ENCODE data around the gene KCNJ9. TPM values are rescaled to one million over a fixed set of nuclear protein-coding genes. Genes with fewer than 3 reads are reported as not detected.

Gene KCNJ9
- total RNA-seq, 1 donor from 2014 or later, result not detected

GRCh38 chr1:160129966-160130365 is 48.6 kb downstream of the KCNJ9 start:
- TF ChIP-seq, protein P1, sequence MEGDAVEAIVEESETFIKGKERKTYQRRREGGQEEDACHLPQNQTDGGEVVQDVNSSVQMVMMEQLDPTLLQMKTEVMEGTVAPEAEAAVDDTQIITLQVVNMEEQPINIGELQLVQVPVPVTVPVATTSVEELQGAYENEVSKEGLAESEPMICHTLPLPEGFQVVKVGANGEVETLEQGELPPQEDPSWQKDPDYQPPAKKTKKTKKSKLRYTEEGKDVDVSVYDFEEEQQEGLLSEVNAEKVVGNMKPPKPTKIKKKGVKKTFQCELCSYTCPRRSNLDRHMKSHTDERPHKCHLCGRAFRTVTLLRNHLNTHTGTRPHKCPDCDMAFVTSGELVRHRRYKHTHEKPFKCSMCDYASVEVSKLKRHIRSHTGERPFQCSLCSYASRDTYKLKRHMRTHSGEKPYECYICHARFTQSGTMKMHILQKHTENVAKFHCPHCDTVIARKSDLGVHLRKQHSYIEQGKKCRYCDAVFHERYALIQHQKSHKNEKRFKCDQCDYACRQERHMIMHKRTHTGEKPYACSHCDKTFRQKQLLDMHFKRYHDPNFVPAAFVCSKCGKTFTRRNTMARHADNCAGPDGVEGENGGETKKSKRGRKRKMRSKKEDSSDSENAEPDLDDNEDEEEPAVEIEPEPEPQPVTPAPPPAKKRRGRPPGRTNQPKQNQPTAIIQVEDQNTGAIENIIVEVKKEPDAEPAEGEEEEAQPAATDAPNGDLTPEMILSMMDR (IDR thresholded peaks at IDR 0.05), result no peak
- no peaks in the 10 kb centered on the region for H3K9me3 Mint-ChIP-seq (ENCODE audit: unreplicated experiment)
- DNase-seq (ENCODE audit: extremely low spot score, unreplicated experiment), result no peak
- no peaks in the 10 kb centered on the region for H3K36me3 Mint-ChIP-seq (ENCODE audit: unreplicated experiment)
- H3K4me1 Mint-ChIP-seq (ENCODE audit: unreplicated experiment), result peaks cover 6% of the 10 kb centered on the region
- H3K27me3 Mint-ChIP-seq (ENCODE audit: unreplicated experiment), result peaks cover 31% of the 10 kb centered on the region
- no peak overlapping the region for H3K27ac Mint-ChIP-seq (ENCODE audit: unreplicated experiment)
- no peak overlapping the region for H3K4me3 Mint-ChIP-seq (ENCODE audit: unreplicated experiment)

- no peak for DNase-seq (ENCODE audit: extremely low spot score, unreplicated experiment)
- TF ChIP-seq, protein P1 (IDR thresholded peaks at IDR 0.05), result no peak
- Mint-ChIP-seq H3K9me3 (ENCODE audit: unreplicated experiment) (no peaks in the 10 kb centered on the region), H3K27ac (ENCODE audit: unreplicated experiment) (no peak overlapping the region), H3K4me1 (ENCODE audit: unreplicated experiment) (peaks cover 5% of the 10 kb centered on the region), H3K36me3 (ENCODE audit: unreplicated experiment) (no peaks in the 10 kb centered on the region), H3K27me3 (ENCODE audit: unreplicated experiment) (peaks cover 31% of the 10 kb centered on the region), H3K4me3 (ENCODE audit: unreplicated experiment) (no peak overlapping the region)
Measured at GRCh38 chr1:160130486-160130885, 49.1 kb downstream of the KCNJ9 start.

- Mint-ChIP-seq H3K27ac (ENCODE audit: unreplicated experiment) (no peak overlapping the region), H3K27me3 (ENCODE audit: unreplicated experiment) (peaks cover 31% of the 10 kb centered on the region), H3K4me3 (ENCODE audit: unreplicated experiment) (no peak overlapping the region), H3K9me3 (ENCODE audit: unreplicated experiment) (no peaks in the 10 kb centered on the region), H3K36me3 (ENCODE audit: unreplicated experiment) (no peaks in the 10 kb centered on the region), H3K4me1 (ENCODE audit: unreplicated experiment) (peaks cover 1% of the 10 kb centered on the region)
- no peak for DNase-seq (ENCODE audit: extremely low spot score, unreplicated experiment)
- TF ChIP-seq, protein P1 (IDR thresholded peaks at IDR 0.05), result no peak
Measured at GRCh38 chr1:160130939-160131338, 49.6 kb downstream of the KCNJ9 start.

GRCh38 chr1:160131803-160132565 is 50.6 kb downstream of the KCNJ9 start:
- TF ChIP-seq, protein P1 (IDR thresholded peaks at IDR 0.05), result no peak
- Mint-ChIP-seq H3K4me1 (ENCODE audit: unreplicated experiment) (no peaks in the 10 kb centered on the region), H3K27ac (ENCODE audit: unreplicated experiment) (no peak overlapping the region), H3K36me3 (ENCODE audit: unreplicated experiment) (no peaks in the 10 kb centered on the region), H3K27me3 (ENCODE audit: unreplicated experiment) (peaks cover 31% of the 10 kb centered on the region), H3K9me3 (ENCODE audit: unreplicated experiment) (no peaks in the 10 kb centered on the region), H3K4me3 (ENCODE audit: unreplicated experiment) (no peak overlapping the region)
- no peak for DNase-seq (ENCODE audit: extremely low spot score, unreplicated experiment)

DNA sequence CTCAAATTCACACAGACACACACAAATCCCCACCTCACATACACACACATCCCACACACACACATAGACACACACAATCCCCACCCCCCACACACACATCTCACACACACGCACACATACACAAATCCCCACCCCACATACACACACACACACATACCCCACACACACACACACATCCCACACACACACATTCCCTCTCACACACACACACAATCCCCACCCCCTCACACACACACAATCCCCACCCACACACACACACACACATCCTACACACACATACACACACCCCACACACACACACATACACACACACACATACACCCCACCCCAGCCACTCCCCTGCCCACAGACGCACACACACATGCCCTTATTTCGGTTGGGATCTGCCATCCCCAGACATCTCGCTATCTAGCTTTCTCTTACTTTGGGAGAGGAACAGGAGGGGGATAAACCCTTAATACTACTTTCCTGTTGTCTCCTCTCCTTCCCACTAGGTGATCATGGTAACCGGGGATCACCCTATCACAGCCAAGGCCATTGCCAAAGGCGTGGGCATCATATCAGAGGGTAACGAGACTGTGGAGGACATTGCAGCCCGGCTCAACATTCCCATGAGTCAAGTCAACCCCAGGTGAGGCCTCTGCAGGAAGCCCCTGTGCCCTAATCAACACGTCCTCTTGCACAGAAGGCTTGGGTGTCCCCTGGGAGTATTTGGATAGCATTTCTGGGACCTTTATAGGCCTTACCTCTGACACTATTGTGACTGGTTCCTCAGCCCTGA is 52.8 kb downstream of the KCNJ9 start:
- TF ChIP-seq, protein P1 (IDR thresholded peaks at IDR 0.05), result no peak
- no peak for DNase-seq (ENCODE audit: extremely low spot score, unreplicated experiment)
- Mint-ChIP-seq H3K27me3 (ENCODE audit: unreplicated experiment) (peaks cover 40% of the 10 kb centered on the region), H3K36me3 (ENCODE audit: unreplicated experiment) (no peaks in the 10 kb centered on the region), H3K27ac (ENCODE audit: unreplicated experiment) (no peak overlapping the region), H3K9me3 (ENCODE audit: unreplicated experiment) (no peaks in the 10 kb centered on the region), H3K4me3 (ENCODE audit: unreplicated experiment) (no peak overlapping the region), H3K4me1 (ENCODE audit: unreplicated experiment) (no peaks in the 10 kb centered on the region)
